DND-41 (cell line): ENCODE results near the gene PSAP.

Experiments used
- CTCF ChIP-seq: IDR thresholded peaks from 2 replicates; pipeline ENCODE4 v1.5.1; 2012; ENCODE audit warnings: borderline replicate concordance, low read length, moderate library complexity, mild to moderate bottlenecking; ENCODE audit not compliant: poor library complexity, severe bottlenecking; ENCODE audit errors: extremely low read depth
- EZH2 ChIP-seq: IDR thresholded peaks from 3 replicates; pipeline ENCODE4 v1.6.1; 2012; ENCODE audit warnings: borderline replicate concordance, low read depth, mild to moderate bottlenecking, moderate library complexity, low read length, inconsistent platforms; ENCODE audit not compliant: severe bottlenecking

- TF ChIP-seq EZH2 (no peak), CTCF (no peak)
Observed at GRCh38 chr10:71810048-71810750, 40.9 kb downstream of the PSAP start.
